ENCODE measurements around the gene FOXD2. TPM values are rescaled to one million over a fixed set of nuclear protein-coding genes. Genes with fewer than 3 reads are reported as not detected.

The FOXD2 gene
- total RNA-seq, 4 donors from 2014 or later, result 0.34 to 0.39 (median 0.38) TPM; not detected in 1

DNA sequence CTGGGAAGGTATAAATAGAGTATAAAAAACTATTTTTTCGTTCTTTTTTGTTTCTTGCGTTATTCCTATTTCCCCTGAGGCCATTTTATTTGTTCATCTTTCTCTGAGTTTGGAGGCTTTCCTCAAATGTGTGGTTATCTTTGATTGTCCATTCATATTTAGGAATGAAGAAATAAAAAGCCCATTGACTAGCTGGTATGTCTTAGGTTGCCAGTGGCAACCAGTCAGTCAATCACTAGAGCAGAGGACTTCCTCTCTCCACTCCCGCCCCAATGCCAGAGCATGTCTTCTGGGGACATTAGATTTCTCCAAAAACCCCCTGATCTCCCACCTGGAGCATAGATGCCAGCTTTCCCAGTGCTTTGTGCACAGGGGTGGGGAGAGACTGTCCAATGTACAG lies 42.4 kb upstream of the FOXD2 start:
- no peak for TF ChIP-seq EP300 (IDR thresholded peaks at IDR 0.05)
- TF ChIP-seq POLR2A (IDR thresholded peaks at IDR 0.05), result no peak
- TF ChIP-seq POLR2AphosphoS5 (IDR thresholded peaks at IDR 0.05), result no peak
- TF ChIP-seq CTCF (IDR thresholded peaks at IDR 0.05), result no peak
- H3K4me1 ChIP-seq, result no peaks in the 10 kb centered on the region
- no peak for DNase-seq (ENCODE audit: low spot score in 2 of 2)
- H3K9me3 ChIP-seq, result no peaks in the 10 kb centered on the region
- no peaks in the 10 kb centered on the region for H3K36me3 ChIP-seq
- H3K27me3 ChIP-seq, result peaks cover 4% of the 10 kb centered on the region
- no peak overlapping the region for H3K4me3 ChIP-seq
- WGBS, result 80% methylated on average over 3 of the region's 3 CpGs
- H3K27ac ChIP-seq, result no peak overlapping the region

GRCh38 chr1:47396671-47397196 lies 41.1 kb upstream of the FOXD2 start:
- Histone ChIP-seq H3K4me1 (no peaks in the 10 kb centered on the region), H3K36me3 (no peaks in the 10 kb centered on the region), H3K9me3 (no peaks in the 10 kb centered on the region), H3K4me3 (no peak overlapping the region), H3K27me3 (peaks cover 4% of the 10 kb centered on the region), H3K27ac (no peak overlapping the region)
- WGBS, result 85% methylated on average over 6 of the region's 6 CpGs
- TF ChIP-seq EP300 (IDR thresholded peaks at IDR 0.05) (no peak), CTCF (IDR thresholded peaks at IDR 0.05) (no peak), POLR2AphosphoS5 (IDR thresholded peaks at IDR 0.05) (no peak), POLR2A (IDR thresholded peaks at IDR 0.05) (no peak)
- no peak for DNase-seq (ENCODE audit: low spot score in 2 of 2)

DNA sequence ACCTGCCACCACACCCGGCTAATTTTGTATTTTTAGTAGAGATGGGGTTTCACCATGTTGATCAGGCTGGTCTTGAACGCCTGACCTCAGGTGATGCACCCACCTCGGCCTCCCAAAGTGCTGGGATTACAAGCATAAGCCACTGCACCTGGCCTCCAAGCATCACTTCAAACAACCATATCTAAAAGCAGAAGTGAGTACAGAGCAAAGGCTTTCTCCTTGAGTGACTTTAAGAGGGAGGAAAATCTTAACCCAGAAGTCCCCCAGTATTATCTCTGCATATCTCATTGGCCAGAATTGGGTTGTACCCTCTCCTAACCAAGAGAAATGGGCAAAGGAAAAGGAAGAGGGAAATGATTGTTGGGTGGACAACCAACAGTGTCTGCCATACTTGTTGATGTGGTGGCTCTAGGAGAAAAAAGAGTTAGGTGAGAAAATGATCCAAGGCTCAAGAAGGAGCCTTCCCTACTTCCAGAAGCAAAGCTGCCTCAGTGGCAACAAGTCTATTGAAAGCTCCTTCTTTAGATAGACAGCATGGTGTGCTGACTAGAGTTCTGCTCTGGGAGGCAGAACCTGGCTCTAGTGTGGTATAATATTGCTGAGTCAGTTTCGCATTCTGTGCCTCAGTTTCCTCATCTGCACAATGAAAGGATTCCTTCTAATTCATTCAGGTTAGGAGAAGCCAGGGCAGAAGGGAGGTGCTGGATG lies 38.6 kb upstream of the FOXD2 start:
- Histone ChIP-seq H3K27me3 (peaks cover 4% of the 10 kb centered on the region), H3K36me3 (no peaks in the 10 kb centered on the region), H3K4me1 (no peaks in the 10 kb centered on the region), H3K27ac (no peak overlapping the region), H3K9me3 (no peaks in the 10 kb centered on the region), H3K4me3 (no peak overlapping the region)
- TF ChIP-seq CTCF (IDR thresholded peaks at IDR 0.05) (no peak), POLR2AphosphoS5 (IDR thresholded peaks at IDR 0.05) (no peak), POLR2A (IDR thresholded peaks at IDR 0.05) (no peak), EP300 (IDR thresholded peaks at IDR 0.05) (no peak)
- DNase-seq (ENCODE audit: low spot score in 2 of 2), result no peak
- 96% methylated on average over 4 of the region's 4 CpGs for WGBS

GRCh38 chr1:47399846-47400155 lies 38.0 kb upstream of the FOXD2 start:
- Histone ChIP-seq H3K9me3 (no peaks in the 10 kb centered on the region), H3K27ac (no peak overlapping the region), H3K36me3 (no peaks in the 10 kb centered on the region), H3K4me3 (no peak overlapping the region), H3K4me1 (no peaks in the 10 kb centered on the region), H3K27me3 (peaks cover 4% of the 10 kb centered on the region)
- WGBS, result 84% methylated on average over 4 of the region's 4 CpGs
- no peak for TF ChIP-seq POLR2A (IDR thresholded peaks at IDR 0.05)
- TF ChIP-seq EP300 (IDR thresholded peaks at IDR 0.05), result no peak
- TF ChIP-seq CTCF (IDR thresholded peaks at IDR 0.05), result no peak
- TF ChIP-seq POLR2AphosphoS5 (IDR thresholded peaks at IDR 0.05), result no peak
- DNase-seq (ENCODE audit: low spot score in 2 of 2), result no peak

DNA sequence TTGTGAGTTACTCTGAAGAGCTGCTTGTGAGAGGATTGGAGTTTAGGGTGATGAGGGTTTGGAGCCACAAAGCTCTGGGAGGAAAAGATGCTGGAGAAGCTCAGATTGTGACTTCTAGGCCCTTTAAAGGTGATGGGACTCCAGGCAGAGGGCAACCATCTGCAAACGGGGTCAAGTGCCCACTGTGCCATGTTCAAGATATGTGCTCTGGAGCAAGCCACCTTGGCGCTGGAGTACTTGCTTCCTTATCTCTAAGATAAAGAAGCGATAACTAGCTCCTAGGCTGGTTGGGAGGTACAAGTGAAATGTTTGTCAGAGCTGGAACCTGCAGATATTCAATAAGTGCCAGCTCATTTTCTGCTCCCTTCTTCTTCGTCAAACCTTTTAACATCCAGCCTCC lies 36.1 kb upstream of the FOXD2 start:
- Histone ChIP-seq H3K27ac (no peak overlapping the region), H3K4me3 (no peak overlapping the region), H3K9me3 (no peaks in the 10 kb centered on the region), H3K27me3 (peaks cover 4% of the 10 kb centered on the region), H3K4me1 (no peaks in the 10 kb centered on the region), H3K36me3 (no peaks in the 10 kb centered on the region)
- TF ChIP-seq POLR2AphosphoS5 (IDR thresholded peaks at IDR 0.05), result no peak
- TF ChIP-seq POLR2A (IDR thresholded peaks at IDR 0.05), result no peak
- no peak for TF ChIP-seq EP300 (IDR thresholded peaks at IDR 0.05)
- TF ChIP-seq CTCF (IDR thresholded peaks at IDR 0.05), result no peak
- WGBS, result 88% methylated on average over 4 of the region's 4 CpGs
- peak in 1 of 2 donors; percentile 38 for DNase-seq (ENCODE audit: low spot score in 2 of 2)
